H1 (cell line): Measurements from ENCODE around the gene PLA1A.

Experiments used
- EZH2 ChIP-seq: fragments of 200-600 bp; sonication (generic); IDR thresholded peaks from 2 replicates; pipeline ENCODE4 v1.7.1; 2012; ENCODE audit warnings: low read depth, mild to moderate bottlenecking, moderate library complexity, low read length, inconsistent platforms; ENCODE audit not compliant: severe bottlenecking
- JUND ChIP-seq: IDR thresholded peaks from 2 replicates; pipeline ENCODE4 v1.6.1; 2011; ENCODE audit warnings: mild to moderate bottlenecking, improper control_type of control experiment, low read length
- SAP30 ChIP-seq: fragments of 300-600 bp; sonication (generic); IDR thresholded peaks from 2 replicates; pipeline ENCODE4 v1.7.1; 2012; ENCODE audit warnings: low read length, moderate library complexity, mild to moderate bottlenecking, inconsistent platforms; ENCODE audit not compliant: insufficient read depth, insufficient replicate concordance
- TF ChIP-seq, protein P1 (sequence below), 3 experiments: IDR thresholded peaks; 1 replicate in 2 of 3; 2 replicates in 1 of 3; pipeline versions ENCODE4 v1.5.1 to v1.6.1; 2011; ENCODE audit warnings: low read length in 3 of 3, mild to moderate bottlenecking in 3 of 3, inconsistent platforms in 2 of 3, low read depth in 1 of 3, moderate library complexity in 1 of 3; ENCODE audit not compliant: insufficient read depth in 1 of 3; ENCODE audit errors: control extremely low read depth in 1 of 3

DNA sequence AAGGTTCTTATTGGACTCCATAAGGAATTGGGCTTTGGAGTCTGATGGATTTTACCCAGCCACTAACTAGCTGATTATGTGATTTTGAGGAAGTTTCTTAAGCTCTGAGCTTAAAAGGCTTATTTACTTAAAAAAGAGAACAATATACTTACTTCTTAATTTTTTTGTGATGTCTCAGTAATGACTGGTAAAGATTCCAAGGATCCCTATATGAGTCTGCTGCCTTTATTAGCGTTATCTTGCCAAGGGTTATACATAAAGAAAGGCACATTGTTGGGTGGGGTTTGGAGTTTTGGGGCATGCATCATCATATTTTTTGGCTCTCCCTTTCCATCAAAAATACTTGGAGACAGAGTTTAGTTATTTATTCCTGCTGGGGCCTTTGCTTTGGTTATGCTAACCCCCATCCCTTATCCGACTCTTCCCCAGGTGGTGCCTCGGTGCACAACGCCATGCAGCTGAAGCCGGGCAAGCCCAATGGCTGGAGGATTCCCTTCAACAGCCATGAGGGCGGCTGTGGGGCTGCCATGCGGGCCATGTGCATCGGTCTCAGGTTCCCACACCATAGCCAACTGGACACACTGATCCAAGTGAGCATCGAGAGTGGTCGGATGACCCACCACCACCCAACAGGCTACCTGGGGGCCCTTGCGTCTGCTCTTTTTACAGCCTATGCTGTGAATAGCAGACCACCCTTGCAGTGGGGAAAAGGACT, 11.7 kb upstream of the PLA1A start:
- TF ChIP-seq SAP30 (no peak), EZH2 (no peak), JUND (no peak)
- TF ChIP-seq, protein P1, sequence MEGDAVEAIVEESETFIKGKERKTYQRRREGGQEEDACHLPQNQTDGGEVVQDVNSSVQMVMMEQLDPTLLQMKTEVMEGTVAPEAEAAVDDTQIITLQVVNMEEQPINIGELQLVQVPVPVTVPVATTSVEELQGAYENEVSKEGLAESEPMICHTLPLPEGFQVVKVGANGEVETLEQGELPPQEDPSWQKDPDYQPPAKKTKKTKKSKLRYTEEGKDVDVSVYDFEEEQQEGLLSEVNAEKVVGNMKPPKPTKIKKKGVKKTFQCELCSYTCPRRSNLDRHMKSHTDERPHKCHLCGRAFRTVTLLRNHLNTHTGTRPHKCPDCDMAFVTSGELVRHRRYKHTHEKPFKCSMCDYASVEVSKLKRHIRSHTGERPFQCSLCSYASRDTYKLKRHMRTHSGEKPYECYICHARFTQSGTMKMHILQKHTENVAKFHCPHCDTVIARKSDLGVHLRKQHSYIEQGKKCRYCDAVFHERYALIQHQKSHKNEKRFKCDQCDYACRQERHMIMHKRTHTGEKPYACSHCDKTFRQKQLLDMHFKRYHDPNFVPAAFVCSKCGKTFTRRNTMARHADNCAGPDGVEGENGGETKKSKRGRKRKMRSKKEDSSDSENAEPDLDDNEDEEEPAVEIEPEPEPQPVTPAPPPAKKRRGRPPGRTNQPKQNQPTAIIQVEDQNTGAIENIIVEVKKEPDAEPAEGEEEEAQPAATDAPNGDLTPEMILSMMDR (IDR thresholded peaks at IDR 0.05; ENCODE audit: control extremely low read depth in 1 of 3, insufficient read depth in 1 of 3, low read depth in 1 of 3, low read length in 3 of 3), result no peak
